GM21447 (cell line): Measurements from ENCODE around the gene CUBN.

Source experiments
- ATAC-seq: cut with Tn5 transposase; IDR thresholded peaks from one replicate; pipeline ENCODE4 v1.9.1; 2021; ENCODE audit not compliant: unreplicated experiment

CUBN gene

DNA sequence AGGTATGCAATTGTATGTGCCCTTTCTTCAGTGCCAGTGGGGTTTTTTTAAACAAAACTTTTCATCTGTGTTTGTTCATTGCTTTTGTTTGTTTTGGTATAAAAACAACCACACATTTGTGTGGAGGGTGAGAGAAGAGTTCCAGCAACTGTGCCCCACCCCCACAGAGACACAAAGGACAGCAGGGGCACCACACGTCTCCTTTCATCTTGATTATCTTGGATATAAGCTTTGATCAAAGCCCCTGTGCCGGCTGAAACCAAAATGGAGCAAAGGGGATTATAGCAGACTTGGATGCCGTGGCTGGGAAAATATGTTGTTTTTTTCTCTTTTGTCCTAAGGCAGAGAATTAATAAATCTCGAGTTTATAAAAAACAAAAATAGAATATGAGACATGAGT is 200.5 kb downstream of the CUBN start:
- no peak for ATAC-seq

DNA sequence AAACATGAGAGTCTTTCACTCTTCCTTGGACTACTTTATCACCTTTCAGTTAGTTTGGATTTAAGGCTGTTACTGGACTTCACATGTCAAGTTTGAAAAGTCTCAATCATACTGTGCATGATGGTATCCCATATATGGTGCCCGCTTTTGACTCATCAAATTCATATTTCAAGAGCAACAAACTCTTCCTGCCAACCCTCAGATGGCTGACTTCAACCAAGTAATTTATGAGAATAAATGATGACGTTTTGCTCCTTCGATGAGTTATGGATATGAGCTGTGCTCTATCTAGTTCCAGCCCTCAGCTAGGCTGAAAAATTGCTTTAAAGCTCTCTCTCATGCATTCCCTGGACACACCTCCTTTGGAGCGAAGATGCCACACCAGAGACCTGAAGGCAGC is 202.1 kb downstream of the CUBN start:
- ATAC-seq = no peak

- no peak for ATAC-seq
Observed at GRCh38 chr10:16923726-16924125, 205.9 kb downstream of the CUBN start.

- no peak for ATAC-seq
Observed at GRCh38 chr10:16923309-16923708, 206.3 kb downstream of the CUBN start.

- no peak for ATAC-seq
Observed at GRCh38 chr10:16919121-16919982, 210.3 kb downstream of the CUBN start.

DNA sequence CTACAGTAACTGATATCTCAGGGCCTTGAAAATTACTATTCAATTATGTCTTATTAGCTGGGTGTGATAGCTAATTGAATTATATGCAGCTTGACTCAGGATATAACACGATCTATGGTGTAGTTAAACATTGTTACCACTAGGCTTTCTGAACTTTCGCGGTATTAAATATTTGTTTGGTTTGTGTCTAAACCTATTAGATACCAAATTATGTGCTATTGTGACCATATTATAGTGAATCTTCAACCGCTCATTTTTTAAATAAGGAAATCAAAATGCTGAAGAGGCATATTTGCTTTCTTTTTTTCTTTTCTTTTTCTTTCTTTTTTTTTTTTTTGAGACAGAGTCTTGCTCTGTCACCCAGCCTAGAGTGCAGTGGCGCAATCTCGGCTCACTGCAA is 213.1 kb downstream of the CUBN start:
- ATAC-seq = no peak

GRCh38 chr10:16915300-16915699 is 214.3 kb downstream of the CUBN start:
- no peak for ATAC-seq

- ATAC-seq = no peak
Observed at GRCh38 chr10:16913266-16913665, 216.3 kb downstream of the CUBN start.

DNA sequence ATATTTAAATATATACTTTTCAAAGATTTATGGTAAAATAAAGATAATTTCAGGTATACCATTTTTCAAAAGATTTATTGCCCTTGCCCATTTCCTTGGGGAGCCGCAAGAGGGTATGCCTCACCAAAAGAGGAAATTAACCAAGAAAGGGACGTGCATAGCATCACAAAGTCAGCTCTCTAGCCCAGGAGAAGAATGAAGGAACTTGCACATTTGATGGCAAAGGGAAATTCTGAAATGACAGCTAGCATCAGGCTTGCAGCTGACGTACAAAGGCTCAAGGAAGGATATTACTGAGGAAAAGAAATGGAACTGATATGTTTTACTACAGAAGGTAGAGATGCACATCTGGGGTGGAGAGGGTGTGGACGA is 218.8 kb downstream of the CUBN start:
- ATAC-seq = no peak

GRCh38 chr10:16909961-16910792 is 219.4 kb downstream of the CUBN start:
- no peak for ATAC-seq

DNA sequence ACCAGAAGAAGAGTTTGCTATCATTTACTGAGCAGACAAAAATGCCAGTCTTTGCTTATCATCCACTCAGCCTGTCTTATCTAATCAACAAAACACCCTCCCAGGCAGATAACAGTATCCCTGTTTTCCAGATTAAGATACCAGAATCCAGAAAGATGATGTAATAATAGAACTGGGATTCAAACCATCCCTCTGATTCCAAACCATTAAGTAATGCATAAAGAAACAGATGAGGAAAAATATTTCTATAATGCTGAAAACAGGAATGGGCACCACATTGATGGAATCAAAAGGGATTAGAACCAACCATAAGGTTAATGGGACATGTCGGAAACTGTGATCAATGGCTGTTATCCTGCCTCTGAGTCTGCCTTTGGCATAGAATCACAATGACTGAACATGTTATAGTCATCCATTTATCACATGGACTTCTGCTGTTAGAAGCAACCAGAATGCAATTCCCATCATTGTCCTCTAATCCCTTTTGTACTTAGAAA is 220.3 kb downstream of the CUBN start:
- no peak for ATAC-seq

DNA sequence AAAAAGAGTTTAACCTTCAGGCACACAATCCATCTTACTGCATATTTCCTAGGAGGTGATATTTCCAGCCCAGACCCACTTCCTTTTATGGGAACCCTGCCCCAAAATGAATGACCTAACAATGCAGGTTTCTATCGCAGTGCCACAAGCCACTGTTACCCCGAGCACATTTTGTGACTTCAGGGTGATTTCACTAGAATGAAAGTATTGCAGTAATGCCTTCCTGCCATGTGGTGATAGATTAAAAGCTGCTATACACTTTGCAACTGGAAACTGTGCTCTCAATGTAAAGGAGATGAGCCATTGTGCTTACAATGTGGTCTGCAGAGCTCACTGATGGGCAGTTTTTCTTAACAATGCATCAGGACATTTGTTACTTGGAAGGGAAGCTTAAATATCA is 221.9 kb downstream of the CUBN start:
- ATAC-seq = no peak

- no peak for ATAC-seq
Observed at GRCh38 chr10:16905320-16905719, 224.3 kb downstream of the CUBN start.

GRCh38 chr10:16904639-16905061 is 225.0 kb downstream of the CUBN start:
- ATAC-seq = no peak

- ATAC-seq = no peak
Observed at GRCh38 chr10:16904049-16904448, 225.6 kb downstream of the CUBN start.

GRCh38 chr10:16902606-16903005 is 227.0 kb downstream of the CUBN start:
- ATAC-seq = no peak

GRCh38 chr10:16901106-16901505 is 228.5 kb downstream of the CUBN start:
- ATAC-seq = no peak

DNA sequence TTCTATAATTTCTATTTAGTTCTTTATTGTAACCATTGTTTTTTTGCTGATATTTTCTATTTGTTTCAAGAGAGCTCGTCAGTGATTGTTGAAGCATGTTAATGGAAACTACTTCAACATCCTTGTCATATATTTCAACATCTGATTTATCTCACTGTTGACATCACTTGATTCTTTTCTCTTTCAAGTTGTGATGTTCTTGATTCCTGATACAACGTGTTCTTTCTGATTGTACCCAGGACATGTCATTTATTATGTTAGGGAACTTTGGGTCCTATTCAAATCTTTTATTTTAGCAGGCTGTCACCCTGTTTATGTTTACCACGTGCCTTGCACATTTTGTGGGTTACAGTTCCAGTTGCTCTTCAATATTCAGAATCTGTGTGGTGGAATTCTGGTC is 232.6 kb downstream of the CUBN start:
- ATAC-seq = no peak

DNA sequence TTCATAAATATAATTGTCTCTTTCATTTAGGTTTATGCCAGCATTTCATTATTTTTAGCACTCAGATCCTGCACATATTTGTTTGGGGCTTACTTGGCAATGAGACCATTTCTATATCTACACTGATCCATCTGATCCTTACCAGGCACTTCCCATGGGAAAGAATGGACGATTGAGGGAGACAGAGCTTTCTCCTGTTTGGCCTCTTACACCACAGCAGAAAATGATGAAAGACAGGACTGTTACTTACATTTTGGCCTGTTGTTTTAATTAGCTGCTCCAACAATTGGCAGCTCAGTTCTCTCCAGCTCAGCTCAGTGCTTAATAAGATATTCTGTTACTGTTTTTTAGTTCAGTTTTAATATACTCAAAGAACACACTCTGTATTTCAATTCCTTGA is 234.8 kb downstream of the CUBN start:
- no peak for ATAC-seq

DNA sequence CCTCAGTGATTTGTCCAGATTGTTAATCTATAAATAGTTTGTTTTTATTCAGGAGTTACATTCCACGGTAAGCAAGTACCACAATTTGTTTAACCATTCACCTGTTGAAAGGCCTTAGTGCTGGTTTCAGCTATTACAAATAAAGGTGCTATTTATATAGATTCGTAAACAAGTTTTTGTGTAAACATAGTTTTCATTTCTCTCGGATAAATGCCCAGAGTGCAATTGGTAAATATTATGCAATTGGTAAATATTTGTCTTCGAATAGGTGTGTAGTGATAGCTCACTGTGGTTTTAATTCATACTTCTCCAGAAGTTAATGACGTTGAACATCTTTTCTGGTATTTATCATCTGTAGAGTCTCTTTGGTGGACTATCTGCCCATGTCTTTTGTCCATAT is 235.9 kb downstream of the CUBN start:
- ATAC-seq = no peak

- ATAC-seq = no peak
Observed at GRCh38 chr10:16891375-16892313, 238.0 kb downstream of the CUBN start.
